ENCODE data around the gene IFNL3.
A peak's percentile ranks its signal among the peaks of the same experiment; 100 is the strongest.
"Not testable (repeated sequence)": the region's sequence is repeated elsewhere in the genome, so short reads cannot be mapped to it uniquely, and the experiment has no call there.

IFNL3 gene

DNA sequence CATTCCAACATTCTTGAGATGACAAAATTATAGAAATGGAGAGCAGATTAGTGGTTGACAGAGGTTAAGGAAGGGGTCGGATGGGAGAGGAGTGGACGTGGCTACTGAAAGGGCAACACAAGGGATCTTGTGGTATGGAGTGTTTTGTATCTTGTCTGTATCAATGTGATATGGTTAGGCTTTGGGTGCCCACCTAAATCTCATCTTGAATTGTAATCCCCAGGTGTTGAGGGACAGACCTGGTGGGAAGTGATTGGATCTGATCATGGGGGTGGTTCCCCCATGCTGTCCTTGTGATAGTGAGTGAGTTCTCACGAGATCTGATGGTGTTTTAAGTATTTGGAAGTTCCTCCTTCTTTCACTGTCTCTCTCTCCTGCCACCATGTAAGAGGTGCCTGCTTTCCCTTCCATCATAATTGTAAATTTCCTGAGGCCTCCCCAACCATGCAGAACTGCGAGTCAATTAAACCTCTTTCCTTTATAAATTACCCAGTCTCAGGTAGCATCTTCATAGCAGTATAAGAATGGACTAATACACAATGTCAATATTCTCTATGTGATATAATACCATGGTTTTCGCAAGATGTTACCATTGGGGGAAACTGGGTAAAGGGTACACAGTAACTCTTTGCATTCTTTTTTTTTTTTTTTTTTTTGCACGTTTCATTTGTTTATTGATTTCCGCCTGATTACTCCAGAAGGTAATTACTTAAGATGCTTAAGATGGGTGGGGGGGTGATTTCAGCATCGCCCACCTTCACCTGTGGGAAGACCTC, 8.8 kb upstream of the IFNL3 start:
- no peak for DNase-seq (ENCODE audit: low read depth)

DNA sequence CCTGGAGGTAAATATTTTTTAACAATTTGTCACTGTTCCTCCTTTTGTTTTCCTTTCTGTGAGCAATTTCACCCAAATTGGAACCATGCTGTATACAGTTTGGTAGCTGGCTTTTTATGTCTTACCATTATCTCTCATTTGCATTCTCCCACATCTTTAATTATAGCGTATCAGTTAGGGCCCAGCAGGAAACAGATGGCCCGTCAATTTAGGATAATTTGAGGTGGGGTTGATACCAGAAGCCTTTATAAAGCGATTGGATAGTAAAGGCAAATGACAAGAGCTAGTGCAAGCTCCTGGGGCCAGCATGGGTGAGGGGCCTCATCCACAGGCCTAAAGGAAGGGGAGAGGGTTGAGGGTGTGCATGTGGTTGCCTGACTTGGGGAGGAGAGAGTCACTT, 7.7 kb upstream of the IFNL3 start:
- DNase-seq (ENCODE audit: low read depth) = no peak

DNA sequence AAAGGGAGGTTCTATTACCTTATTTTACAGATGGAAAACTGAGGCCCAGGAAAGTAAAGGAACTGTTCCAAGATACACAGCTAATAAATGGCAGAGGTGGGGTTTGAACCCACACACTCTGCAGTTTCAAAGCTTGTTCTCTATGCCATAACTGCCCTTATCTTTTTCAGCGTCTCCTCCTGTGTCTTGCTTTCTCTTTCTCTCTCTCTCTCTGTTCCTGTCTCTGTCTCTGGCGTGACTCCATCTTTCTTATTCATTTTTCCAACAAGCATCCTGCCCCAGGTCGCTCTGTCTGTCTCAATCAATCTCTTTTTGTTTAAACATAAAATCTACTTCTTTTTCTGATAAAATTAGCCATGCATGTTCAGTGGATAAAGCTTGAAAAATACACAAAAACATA, 7.0 kb upstream of the IFNL3 start:
- no peak for DNase-seq (ENCODE audit: low read depth)

GRCh38 chr19:39251081-39251480, 6.3 kb upstream of the IFNL3 start:
- no peak for DNase-seq (ENCODE audit: low read depth)

DNA sequence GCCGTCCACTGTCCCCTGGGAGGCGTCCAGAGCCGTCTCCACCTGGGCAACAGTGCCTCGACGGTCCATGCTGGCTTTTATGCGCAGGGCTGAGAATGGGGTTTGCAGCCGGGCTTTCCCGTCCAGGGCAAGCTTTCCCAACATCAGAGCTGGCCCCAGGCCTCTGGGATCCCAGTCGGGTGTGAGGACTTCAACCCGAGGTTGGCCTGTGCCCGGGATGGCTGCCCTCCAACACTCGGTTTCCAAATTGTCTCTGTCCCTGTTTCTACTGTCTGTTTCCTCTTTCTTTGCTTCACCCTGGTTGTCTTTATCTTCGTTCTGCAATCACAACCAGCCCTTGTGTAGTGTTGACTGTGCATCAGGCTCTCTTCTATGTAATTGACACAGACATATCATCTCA, 4.0 kb upstream of the IFNL3 start, which contains the start of gene IFNL4:
Gene IFNL4, minus strand, starts transcription at position 51 of the 400 bp plus-strand sequence.
- no peak for DNase-seq (ENCODE audit: low read depth)

DNA sequence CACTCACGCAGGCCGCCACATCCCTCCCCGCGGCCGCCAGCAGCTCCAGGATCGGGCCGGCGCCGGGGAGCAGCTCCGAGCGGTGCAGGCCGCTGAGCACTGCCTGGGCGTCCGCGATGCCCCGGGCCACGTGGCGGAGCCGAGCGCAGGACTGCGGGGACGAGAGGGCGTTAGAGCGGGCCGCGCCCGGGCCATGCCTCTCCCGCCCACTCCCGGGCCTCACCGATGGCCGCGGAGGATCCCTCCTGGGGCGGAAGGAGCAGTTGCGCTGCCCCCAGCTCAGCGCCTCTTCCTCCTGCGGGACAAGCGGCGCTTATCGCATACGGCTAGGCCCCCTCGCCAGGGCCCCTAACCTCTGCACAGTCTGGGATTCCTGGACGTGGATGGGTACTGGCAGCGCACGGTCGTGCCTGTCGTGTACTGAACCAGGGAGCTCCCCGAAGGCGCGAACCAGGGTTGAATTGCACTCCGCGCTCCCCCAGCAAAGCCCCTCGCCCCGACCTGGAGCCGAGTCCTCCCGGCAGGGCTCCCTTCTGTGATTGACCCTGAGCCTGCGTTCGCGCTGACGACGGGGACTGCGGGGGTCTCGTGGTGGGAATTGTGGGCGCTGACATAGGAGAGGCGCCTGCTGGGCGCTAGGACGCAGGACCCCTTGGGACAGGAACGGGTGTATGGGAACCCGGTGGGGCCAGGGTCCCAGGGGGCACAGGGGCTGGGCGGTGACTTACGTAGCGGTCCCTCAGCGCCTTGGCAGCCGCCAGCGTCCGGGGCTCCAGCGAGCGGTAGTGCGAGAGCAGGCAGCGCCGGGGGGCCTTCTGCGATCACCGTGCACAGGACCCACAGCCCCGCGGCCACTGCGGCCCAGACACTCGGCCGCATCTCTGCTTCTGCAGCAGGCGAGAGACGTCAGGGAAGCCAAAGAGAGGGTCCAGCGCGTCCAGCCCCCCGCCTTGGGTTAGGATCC, 3.2 kb upstream of the IFNL3 start:
- no peak for DNase-seq (ENCODE audit: low read depth)

GRCh38 chr19:39246951-39247669, 2.3 kb upstream of the IFNL3 start:
- DNase-seq (ENCODE audit: low read depth) = peak; percentile 30

DNA sequence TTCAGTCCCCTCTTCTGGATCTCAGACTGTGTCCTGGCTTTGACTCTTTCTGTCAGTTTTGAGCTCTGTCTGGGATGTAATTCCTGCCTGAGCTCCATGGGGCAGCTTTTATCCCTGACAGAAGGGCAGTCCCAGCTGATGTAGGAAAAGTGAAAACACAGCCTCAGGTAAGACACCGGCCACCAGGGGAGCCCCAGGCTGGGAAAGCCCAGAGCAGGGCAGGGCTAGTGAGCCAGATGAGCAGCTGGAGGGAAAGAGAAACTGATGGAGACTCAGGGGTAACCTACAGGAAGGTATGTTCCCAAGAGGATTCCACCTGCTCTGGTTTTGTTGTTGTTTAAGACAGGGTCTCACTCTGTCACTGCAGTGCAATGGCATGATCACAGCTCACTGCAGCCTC, 360 bp upstream of the IFNL3 start:
- DNase-seq (ENCODE audit: low read depth) = not testable (repeated sequence)

DNA sequence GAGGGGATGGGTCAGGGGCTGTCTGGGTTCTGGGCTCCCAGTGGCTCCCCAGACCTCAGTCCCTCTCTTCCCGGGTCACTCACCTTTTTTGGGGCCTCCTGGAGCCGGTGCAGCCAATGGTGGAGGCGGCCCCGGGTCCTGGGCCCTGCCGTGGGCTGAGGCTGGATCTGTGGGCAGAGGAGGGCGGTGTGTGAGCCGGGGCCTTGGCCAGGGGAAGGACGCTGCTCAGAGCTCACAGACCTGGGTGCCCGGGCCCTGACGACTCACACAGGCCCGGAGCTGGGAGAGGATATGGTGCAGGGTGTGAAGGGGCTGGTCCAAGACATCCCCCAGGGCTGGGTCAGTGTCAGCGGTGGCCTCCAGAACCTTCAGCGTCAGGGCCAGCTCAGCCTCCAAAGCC, 1.1 kb downstream of the IFNL3 start:
- DNase-seq (ENCODE audit: low read depth) = not testable (repeated sequence)

DNA sequence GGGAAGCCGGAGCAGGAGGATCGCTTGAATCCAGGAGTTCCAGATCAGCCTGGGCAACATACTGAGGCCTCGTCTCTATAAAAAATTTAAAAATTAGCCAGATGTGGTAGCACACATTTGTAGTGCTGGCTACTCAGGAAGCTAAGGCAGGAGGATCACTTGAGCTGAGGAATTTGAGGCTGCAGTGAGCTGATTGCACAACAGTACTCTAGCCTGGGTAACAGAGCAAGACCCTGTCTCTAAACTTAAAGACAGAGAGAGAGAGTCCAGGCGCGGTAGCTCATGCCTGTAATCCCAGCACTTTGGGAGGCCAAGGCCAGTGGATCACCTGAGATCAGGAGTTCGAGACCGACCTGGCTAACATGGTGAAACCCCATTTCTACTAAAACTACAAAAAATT, 4.4 kb downstream of the IFNL3 start:
- no peak for DNase-seq (ENCODE audit: low read depth)

DNA sequence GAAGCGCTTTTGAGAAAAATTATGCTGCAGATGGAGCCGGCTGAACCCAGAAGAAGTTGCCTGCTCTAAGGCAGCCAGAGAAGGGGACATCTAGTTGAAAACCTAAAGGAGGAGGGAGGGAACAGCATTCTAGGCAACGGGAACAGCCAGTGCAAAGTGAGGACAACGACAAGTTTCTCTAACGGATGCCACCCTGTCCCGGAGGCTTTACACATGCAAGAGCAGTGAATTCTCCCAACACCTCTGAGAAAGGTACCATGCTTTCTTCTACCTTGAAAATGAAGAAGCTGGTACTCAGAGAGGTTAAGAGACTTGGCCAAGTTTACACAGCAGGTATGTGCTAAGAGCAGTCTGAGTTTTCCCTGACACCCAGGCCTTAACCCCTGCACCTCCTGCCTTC, 5.9 kb downstream of the IFNL3 start:
- DNase-seq (ENCODE audit: low read depth) = no peak

- DNase-seq (ENCODE audit: low read depth) = no peak
Observed at GRCh38 chr19:39238209-39238608, 6.6 kb downstream of the IFNL3 start.

DNA sequence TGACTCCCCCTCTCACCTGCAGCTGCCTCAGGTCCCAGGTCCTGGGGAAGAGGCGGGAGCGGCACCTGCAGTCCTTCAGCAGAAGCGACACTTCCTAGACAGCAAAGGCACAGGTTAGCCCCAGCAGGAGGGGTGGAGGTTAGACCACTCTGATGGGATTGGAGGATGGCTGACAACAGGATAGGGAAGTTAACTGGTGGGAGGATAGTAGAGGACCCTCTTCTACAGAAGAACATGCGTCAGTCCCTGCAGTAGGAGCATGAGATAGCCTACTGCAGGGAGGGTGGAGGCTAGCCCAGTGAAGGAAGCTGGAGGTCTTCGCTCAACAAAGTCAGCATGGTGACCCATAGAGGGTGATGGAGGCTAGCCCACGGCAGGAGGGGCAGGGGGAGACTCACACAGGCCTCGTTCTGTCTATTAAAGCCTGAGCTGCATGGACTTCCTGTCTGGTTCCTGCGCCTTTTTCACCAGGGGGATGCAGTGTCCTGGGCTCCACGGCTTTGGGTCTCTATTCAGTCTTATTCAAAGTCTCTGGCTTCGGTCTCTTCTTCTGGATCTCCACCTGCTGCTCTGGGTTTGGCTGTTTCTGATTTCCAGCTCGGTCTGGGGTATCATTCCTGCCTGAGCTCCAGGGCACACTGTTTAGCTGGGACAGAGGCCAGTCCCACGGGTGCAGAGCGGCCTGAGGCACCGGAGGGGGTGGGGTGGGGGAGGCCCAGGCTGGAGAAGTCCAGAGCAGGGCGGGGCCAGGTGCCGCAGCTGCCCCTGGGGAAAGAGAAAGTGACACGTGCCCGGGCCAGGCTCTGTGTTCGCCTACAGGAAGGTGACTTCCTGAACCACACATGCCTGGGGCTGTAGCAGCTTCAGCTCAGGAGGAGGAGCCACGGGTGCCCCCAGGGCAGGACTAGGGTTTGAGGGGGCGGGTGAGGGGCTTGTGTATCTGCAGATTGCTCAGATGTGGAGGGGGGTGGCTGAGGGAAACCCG, 7.3 kb downstream of the IFNL3 start:
- DNase-seq (ENCODE audit: low read depth) = peak; percentile 40

DNA sequence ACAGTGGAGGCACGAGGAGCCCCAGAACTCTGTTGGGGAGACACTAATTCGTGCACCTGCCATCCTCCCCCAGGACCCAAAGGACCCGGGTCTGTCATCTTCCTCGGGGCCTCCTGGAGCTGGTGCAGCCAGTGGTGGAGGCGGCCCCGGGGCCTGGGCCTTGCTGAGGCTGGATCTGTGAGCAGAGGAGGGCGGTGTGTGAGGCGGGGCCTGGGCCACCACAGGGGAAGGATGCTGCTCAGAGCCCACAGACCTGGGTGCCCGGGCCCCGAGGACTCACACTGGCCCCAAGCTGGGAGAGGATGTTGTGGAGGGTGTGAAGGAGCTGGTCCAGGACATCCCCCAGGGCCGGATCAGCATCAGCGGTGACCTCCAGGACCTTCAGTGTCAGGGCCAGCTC, 8.3 kb downstream of the IFNL3 start:
- no peak for DNase-seq (ENCODE audit: low read depth)

DNA sequence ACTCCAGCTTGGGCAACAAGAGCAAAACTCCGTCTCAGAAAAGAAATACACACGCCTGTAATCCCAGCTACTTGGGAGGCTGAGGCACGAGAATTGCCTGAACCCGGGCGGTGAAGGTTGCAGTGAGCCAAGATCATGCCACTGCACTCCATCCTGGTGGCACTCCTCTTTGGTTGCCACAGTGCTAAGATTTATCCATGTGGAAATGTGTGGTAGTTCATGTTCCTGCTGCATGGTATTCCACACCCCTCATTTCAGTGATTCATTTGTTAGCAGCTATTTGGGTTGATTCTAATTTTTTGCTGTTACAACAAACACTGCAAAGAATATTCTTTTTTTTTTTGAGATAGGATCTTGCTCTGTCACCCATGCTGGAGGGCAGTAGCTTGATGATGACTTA, 12.1 kb downstream of the IFNL3 start:
- no peak for DNase-seq (ENCODE audit: low read depth)

- no peak for DNase-seq (ENCODE audit: low read depth)
Observed at GRCh38 chr19:39230096-39230764, 14.6 kb downstream of the IFNL3 start.

DNA sequence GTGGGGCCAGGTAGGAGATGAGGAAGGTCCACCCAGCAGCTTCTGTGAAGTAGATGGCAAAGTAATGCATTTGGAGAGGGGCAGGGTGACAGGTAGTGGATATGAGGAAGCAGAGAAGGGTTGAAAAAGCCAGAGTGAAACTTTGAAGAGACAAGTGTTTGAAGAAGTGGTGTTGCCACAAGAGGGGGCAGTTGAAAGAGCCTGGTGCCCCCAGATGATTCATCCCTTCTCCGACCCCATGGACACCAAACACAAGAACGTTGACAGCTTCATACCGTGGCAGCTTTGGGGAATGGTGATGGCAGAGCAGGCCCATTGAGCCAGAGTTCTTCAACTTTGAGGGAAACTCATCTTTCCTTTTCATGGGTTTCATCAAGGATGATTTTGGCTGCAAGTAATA, 19.9 kb downstream of the IFNL3 start:
- no peak for DNase-seq (ENCODE audit: low read depth)

DNA sequence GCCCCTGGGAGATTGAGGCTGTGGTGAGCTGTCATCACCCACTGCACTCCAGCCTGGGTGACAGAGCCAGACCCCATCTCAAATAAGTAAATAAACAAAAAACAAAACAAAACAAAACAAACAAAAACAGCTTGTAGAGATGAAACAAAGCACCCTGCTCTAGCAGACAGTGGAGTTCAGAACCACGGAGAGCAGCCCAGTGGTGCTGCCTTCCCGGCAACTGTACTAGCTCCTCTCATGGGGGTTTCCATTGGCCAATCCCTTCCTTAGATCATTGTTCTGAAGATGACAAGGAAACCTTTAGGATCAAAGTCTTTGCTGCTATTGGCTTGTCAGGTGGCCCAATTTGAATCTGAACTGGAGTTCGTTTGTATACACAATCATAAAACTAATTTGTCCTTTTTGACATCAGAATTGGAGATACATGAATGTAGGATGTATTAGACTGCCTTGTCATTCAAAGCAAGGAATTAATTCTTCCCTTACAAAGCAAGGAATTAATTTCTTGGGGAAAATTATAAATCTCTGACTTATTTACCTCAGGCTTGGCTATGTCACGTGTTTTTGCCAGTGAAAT, 21.0 kb downstream of the IFNL3 start:
- no peak for DNase-seq (ENCODE audit: low read depth)

GRCh38 chr19:39219108-39219507, 25.7 kb downstream of the IFNL3 start:
- DNase-seq (ENCODE audit: low read depth) = not testable (repeated sequence)

Measured in stimulated activated CD4-positive, alpha-beta T cell treated with anti-CD3 and anti-CD28 coated beads, Interleukin-2, amount 100 ng/mL, for 4 hours (primary cell).